Fibroblast of the conjunctiva (primary cell): ENCODE measurements around the gene PLN.

Experiments
- DNase-seq: peaks from one replicate; pipeline ENCODE4 v3.0.0-alpha.2; 2010; ENCODE audit warnings: low read depth

The PLN gene

GRCh38 chr6:118548136-118548535, at the start of gene PLN:
Gene PLN (plus strand): TSS chr6:118548296. CDS start chr6:118558922, 10,626 bp downstream.
- no peak for DNase-seq

- no peak for DNase-seq
These were observed 47.7 kb upstream of the PLN start for GRCh38 chr6:118500130-118501015.

DNA sequence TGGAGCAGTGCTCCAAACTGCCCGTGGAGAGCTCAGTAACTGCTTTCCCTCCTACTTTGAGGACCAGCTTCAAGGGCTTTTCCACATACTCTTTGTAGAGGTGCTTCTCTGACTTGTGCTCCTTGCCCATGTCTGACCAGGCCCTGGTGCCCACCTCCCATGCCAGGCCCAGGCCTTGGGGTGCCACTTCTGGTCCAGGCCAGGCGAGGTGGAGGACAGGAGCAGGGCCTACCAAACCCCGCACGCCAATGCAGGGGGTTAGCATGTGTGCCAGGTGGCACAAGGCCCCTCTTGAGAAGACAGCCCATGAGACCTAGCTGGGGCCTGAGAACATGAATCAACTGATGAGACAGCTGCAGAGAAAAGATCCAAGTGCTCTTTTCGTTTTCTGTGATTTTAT, 47.0 kb upstream of the PLN start:
- DNase-seq, result no peak

- no peak for DNase-seq
These were observed 46.3 kb upstream of the PLN start for GRCh38 chr6:118501765-118502164.

DNA sequence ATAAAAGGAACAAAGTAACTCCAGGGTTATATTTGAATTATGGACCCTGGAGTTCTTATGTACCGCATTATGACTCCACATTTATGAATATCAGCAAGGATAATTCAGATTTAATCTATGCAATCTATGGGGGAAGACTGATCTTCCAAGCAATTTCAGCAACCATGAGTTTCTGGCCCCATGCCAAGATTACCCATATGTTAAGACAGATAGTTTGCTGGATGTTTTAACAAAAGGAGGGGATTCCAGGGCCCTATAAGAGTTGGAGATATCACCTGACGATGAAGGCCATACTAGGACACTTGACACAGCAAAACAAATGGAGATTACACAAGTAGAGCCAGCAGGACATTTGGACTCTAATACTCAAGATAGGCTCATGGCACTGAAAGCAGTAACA, 45.9 kb upstream of the PLN start:
- no peak for DNase-seq

DNA sequence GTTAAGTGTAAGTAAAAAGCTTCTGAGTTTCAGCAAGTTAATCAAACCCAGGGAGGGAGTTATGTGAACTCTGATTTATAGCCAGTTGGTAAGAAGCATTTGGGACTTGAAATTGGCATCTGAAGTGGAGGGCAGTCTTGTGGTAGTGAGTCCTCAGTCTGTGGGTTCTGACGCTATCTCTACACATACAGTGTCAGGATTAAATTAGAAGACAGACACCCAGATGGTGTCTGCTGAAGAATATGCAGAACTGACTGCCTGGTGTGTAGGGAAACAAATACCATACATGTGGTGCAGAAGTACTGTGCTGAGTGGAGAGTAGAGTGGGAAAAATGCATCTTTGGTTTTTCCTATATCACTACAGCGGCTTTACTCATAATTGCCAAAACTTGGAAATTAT, 43.5 kb upstream of the PLN start:
- no peak for DNase-seq

- no peak for DNase-seq
These were observed 42.4 kb upstream of the PLN start for GRCh38 chr6:118505656-118506055.

DNA sequence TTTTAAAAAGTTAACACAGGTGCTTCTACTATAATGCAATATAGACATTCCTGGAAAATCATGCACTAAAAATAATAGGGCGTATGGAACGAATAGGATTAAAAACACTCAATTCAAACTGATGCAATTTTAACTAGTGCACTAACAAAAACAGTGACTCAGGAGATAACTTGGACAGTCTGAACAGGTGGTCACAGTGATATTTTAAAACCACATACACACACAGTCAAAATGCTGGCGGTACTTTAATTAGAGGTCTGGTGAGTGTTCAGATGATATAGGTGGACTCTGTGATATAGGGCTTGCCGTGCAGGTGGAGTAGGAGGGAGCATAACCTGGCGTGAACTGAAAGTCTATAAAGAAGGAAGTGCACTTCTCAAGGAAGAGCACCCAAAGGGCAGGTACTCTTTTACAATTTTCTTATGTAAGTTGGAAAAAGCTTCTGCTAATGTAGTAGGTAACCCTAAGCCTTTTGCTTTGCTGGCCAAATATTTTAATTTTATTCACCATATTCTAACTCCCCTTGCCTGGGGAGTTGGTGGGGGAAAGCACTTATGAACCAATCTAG, 41.9 kb upstream of the PLN start:
- DNase-seq, result no peak

- DNase-seq, result no peak
These were observed 40.5 kb upstream of the PLN start for GRCh38 chr6:118507636-118508035.

DNA sequence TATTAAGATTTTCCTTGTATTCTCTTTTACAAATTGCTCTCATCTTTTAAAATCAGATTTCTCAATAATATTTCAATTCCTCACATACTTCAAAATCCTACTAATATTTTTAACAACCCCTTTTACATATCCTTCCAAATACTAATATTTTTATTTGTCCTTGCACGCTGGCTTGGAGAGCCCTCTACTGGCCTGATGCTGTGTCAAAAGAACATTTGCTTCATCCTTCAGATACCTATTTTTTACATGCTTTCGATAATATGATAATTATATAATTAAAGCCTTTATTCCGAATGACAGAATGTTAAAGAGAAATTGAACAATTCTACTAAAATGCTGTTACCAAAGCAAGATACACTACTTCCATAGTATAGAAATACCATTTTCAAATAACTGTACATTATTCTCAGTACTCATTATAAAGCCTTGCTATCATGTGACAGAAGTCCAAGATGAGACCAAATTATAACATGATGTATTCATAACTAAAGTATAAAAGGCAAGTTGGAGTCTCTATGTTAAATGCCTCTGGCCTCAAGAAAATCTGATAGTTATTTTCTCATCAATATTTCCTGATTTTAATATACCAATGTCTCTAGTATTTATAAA, 39.0 kb upstream of the PLN start:
- peak; percentile 17 for DNase-seq

- no peak for DNase-seq
These were observed 36.0 kb upstream of the PLN start for GRCh38 chr6:118511930-118512715.

DNA sequence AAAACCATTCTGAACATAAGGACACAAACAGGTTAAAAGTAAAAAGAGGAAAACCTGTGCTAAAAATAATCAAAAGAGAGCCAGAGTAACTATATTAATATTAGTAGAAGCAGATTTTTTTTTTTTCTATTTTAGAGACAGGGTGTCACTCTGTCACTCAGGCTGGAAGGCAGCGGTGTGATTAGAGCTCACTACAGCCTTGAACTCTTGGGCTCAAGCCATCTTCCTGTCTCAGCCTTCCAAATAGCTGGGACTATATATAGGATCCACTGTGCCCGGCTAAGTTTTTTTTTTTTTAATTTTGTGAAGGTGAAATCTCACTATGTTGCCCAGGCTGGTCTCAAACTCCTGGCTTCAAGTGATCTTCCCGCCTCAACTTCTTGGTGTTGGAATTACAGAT, 33.4 kb upstream of the PLN start:
- DNase-seq, result no peak

GRCh38 chr6:118522422-118522821, 25.7 kb upstream of the PLN start:
- DNase-seq, result no peak

DNA sequence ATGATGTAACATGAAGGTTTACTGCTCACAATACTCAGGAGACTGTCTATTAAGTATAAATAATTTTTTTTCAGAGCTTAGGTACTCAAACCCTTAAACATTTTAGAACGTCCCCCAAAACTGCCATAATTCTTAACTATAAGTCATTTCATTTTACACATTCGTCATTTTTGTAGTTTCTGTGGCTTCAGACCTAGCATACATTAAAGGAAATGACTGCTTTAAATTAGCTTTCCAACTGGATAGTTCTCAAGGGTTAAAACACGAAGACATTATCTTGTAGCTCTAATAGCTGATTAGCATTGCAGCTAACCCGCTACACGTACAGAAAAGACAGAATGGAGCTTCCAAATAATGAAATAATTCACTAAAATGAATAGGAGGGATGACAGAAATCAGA, 24.9 kb upstream of the PLN start:
- no peak for DNase-seq

DNA sequence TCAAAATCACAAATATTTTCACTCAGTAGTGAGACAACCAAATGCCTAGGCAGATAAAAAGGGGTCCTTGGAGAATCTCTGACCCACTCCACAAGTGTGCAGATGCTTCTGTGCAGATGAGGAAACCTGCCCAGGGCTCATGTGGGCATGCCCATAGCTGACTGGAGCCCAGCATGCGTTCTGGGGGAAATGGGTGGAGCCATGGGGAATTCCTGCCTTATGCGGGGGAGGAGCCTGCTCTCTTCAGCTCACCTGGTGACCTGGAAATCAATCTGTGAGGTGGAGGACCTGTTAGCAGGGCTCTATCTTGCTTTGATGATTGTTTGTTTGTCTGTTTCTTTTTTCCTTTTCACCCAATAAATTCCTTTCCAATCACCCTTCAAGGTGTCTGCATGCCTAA, 23.4 kb upstream of the PLN start:
- DNase-seq, result no peak

GRCh38 chr6:118525913-118526780, 21.9 kb upstream of the PLN start:
- no peak for DNase-seq

DNA sequence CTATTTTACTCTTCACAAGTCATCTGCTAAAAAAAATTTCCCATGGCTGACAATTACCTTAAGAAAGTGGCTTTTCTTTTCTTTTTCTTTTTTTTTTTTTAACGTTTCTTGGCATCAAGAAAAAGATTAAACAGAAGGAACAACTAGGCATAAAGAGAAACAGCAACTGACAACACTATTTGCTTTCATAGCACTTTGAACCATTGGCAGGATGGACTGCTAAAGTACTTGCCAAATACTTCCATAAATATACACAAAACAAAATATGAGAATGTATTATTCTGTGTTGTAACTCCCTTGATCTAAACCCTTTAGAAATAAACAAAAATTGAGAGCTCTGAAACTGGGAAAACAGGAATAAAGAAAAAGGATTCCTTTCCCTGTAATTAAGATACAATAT, 20.0 kb upstream of the PLN start:
- DNase-seq, result no peak

DNA sequence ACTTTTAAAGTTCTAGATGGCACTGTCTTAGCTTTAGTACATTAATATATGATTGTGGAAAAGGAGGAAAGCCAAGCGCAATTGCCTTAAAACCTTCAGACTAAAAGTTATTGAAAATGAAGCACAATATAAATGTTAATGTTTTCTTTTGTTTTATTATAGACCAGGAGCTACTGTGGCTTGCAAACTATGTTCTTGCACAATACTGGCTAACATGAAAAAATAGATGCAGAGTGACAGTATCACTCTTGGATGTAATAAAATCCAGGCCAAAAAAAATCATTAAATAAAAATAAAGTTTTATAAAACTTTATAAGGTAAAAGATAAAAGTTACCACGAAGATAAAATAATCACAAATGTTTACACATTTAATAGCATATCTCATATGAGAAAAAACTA, 18.3 kb upstream of the PLN start:
- DNase-seq, result no peak

DNA sequence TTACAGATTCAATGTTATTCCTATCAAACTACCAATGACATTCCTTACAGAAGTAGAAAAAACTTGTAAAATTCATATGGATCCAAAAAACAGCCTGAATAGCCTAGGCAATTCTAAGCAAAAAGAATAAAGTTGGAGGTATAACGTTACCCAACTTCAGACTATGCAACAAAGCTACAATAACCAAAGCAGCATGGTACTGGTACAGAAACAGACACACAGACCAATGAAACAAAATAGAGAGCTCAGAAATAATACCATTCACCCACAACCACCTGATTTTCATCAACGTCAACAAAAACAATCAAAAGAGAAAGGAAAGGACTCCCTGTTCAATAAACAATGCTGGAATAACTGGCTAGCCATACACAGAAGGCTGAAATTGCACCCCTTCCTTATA, 17.2 kb upstream of the PLN start:
- no peak for DNase-seq

GRCh38 chr6:118535176-118535844, 12.8 kb upstream of the PLN start:
- no peak for DNase-seq

DNA sequence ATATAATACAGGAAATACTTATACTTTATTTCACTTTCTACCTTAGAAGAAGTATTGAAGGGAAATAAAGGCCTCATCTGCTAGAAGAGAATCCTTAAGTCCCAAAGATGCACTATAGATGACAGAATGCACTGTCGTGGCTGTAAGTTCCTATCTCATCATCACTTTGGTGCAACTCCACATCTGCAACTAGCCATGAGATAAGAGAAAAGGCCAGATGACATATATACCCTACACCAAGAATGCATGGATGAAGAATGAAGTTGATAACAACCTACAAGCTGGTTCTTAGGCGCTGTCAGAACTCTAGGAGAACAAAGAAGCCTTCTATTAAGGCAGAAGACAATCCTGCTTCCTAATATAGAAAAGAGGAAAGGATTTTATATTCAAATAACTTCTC, 11.6 kb upstream of the PLN start:
- DNase-seq, result no peak
